Lung (tissue), 12 donors: ENCODE data around the gene NOX5. TPM values are rescaled to one million over a fixed set of nuclear protein-coding genes. Genes with fewer than 3 reads are reported as not detected.

ENCODE experiments used
- ATAC-seq: fragments of 200-7000 bp; cut with Tn5 transposase; one replicate; pipeline ENCODE4 v1.9.1; 2020; ENCODE audit warnings: moderate number of reproducible peaks; ENCODE audit not compliant: insufficient read depth, low FRiP score
- DNase-seq, 3 donors: peaks; one replicate each; pipeline ENCODE4 v3.0.0-alpha.2; 2013 to 2017
- H3K27ac ChIP-seq, 2 donors: one replicate each; pipeline ENCODE4 v1.5.1; 2013; ENCODE audit warnings: mild to moderate bottlenecking in 2 of 2, moderate library complexity in 2 of 2, control low read depth in 1 of 2, inconsistent platforms in 1 of 2, low read depth in 1 of 2, low read length in 1 of 2
- H3K27me3 ChIP-seq, 3 donors: one replicate each; pipeline ENCODE4 v1.5.1; 2013; ENCODE audit warnings: low read length in 2 of 3; ENCODE audit not compliant: control insufficient read depth in 3 of 3, insufficient read depth in 3 of 3
- H3K36me3 ChIP-seq, 4 donors: one replicate each; pipeline ENCODE4 v1.5.1; 2013; ENCODE audit warnings: low read length in 4 of 4, mild to moderate bottlenecking in 1 of 4, moderate library complexity in 1 of 4; ENCODE audit not compliant: control insufficient read depth in 4 of 4, insufficient read depth in 4 of 4
- H3K4me1 ChIP-seq, 5 donors: one replicate each; pipeline ENCODE4 v1.5.1; 2013; ENCODE audit warnings: low read length in 5 of 5, mild to moderate bottlenecking in 2 of 5, moderate library complexity in 1 of 5; ENCODE audit not compliant: control insufficient read depth in 5 of 5, insufficient read depth in 5 of 5
- H3K4me3 ChIP-seq: one replicate; pipeline ENCODE4 v1.5.1; 2013; ENCODE audit warnings: mild to moderate bottlenecking, control low read depth, moderate library complexity
- H3K9ac ChIP-seq, 2 donors: one replicate each; pipeline ENCODE4 v1.5.1; 2013; ENCODE audit warnings: low read length in 2 of 2, control low read depth in 1 of 2; ENCODE audit not compliant: insufficient read depth in 1 of 2
- H3K9me3 ChIP-seq, 4 donors: one replicate each; pipeline ENCODE4 v1.5.1; 2013; ENCODE audit warnings: low read length in 3 of 4, mild to moderate bottlenecking in 1 of 4, moderate library complexity in 1 of 4; ENCODE audit not compliant: control insufficient read depth in 4 of 4, insufficient read depth in 3 of 4
- WGBS, 2 donors: extraction: QIAGEN DNeasy Blood & Tissue Kit; methylation state at CpG; one replicate each; pipeline ENCODE4 v1.1.7; 2013; 5-methylcytosine and 5-hydroxymethylcytosine counted together
- polyA plus RNA-seq, 2 donors: library from polyadenylated mRNA; stranded (reverse); fragments of 200-250 nt; gene quantifications; one replicate each; pipeline ENCODE4 v1.2.1, GENCODE V29; 2013
- total RNA-seq, 2 donors: library from RNA; depleted of rRNA in 1 of 2; stranded (reverse); fragments of >200 nt in 1 of 2; gene quantifications; one replicate each; pipeline ENCODE4 v1.2.1, GENCODE V29; 2014 to 2021
- TF ChIP-seq, protein P1 (sequence below): IDR thresholded peaks from 2 replicates; pipeline ENCODE4 v1.5.1; 2012; ENCODE audit warnings: mild to moderate bottlenecking; ENCODE audit errors: control extremely low read depth, extremely low read depth
- donor health status: control.
- donor health status: control.
- donor health status: Bipolar disorder and iron deficiency.
- donor health status: healthy.
- donor health status: DM: yes; HTN: yes; CAD: no.

NOX5 gene
- total and polyA plus RNA-seq, 4 donors, result 0.03 to 0.77 (median 0.09) TPM

- Histone ChIP-seq H3K9ac (no peak overlapping the region), H3K36me3 (no peaks in the 10 kb centered on the region), H3K4me1 (peaks cover 0 to 1% (median 0%) of the 10 kb centered on the region in 5 donors), H3K27me3 (peaks cover 0 to 3% (median 0%) of the 10 kb centered on the region in 3 donors), H3K27ac (no peak overlapping the region), H3K9me3 (no peaks in the 10 kb centered on the region), H3K4me3 (no peak overlapping the region)
- TF ChIP-seq, protein P1, sequence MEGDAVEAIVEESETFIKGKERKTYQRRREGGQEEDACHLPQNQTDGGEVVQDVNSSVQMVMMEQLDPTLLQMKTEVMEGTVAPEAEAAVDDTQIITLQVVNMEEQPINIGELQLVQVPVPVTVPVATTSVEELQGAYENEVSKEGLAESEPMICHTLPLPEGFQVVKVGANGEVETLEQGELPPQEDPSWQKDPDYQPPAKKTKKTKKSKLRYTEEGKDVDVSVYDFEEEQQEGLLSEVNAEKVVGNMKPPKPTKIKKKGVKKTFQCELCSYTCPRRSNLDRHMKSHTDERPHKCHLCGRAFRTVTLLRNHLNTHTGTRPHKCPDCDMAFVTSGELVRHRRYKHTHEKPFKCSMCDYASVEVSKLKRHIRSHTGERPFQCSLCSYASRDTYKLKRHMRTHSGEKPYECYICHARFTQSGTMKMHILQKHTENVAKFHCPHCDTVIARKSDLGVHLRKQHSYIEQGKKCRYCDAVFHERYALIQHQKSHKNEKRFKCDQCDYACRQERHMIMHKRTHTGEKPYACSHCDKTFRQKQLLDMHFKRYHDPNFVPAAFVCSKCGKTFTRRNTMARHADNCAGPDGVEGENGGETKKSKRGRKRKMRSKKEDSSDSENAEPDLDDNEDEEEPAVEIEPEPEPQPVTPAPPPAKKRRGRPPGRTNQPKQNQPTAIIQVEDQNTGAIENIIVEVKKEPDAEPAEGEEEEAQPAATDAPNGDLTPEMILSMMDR, result no peak
- DNase-seq, result no peak
- ATAC-seq, result no peak
- WGBS, 2 donors, result 73 to 80% methylated on average over 7 of the region's 7 CpGs
Observed at GRCh38 chr15:69092159-69092558, 77.7 kb downstream of the NOX5 start.

- Histone ChIP-seq H3K4me3 (no peak overlapping the region), H3K27me3 (peaks cover 0 to 3% (median 0%) of the 10 kb centered on the region in 3 donors), H3K27ac (no peak overlapping the region), H3K9ac (no peak overlapping the region), H3K9me3 (no peaks in the 10 kb centered on the region), H3K4me1 (peaks cover 0 to 1% (median 0%) of the 10 kb centered on the region in 5 donors), H3K36me3 (no peaks in the 10 kb centered on the region)
- DNase-seq (peak in 1 of 3 donors; percentile 44), ATAC-seq (no peak)
- TF ChIP-seq, protein P1, result no peak
- 49 to 51% methylated on average over 4 of the region's 4 CpGs for WGBS, 2 donors
Observed at GRCh38 chr15:69093127-69093526, 78.6 kb downstream of the NOX5 start.

DNA sequence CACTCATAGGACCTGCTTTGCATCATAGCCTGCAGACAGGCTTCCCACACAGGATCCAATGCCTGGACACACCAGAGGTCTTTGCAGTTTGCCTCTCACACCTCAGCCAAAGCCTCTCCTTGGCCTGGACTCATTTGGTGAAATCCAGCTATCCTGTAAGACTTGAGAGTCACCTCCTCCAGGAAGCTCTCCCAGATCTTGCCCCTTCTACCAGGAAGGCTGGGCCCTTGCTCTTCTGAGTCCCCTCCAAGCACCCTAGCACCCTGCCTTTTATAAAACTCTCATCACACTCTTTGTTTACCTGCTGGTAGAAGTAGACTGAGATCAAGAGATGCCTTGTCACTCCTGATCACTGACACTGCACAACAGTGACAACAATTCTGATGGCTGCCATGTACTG is 79.1 kb downstream of the NOX5 start:
- Histone ChIP-seq H3K4me3 (no peak overlapping the region), H3K9me3 (no peaks in the 10 kb centered on the region), H3K27ac (no peak overlapping the region), H3K27me3 (peaks cover 0 to 3% (median 0%) of the 10 kb centered on the region in 3 donors), H3K4me1 (peaks cover 0 to 1% (median 0%) of the 10 kb centered on the region in 5 donors), H3K9ac (no peak overlapping the region), H3K36me3 (no peaks in the 10 kb centered on the region)
- ATAC-seq, result no peak
- DNase-seq, result no peak
- TF ChIP-seq, protein P1, result no peak

DNA sequence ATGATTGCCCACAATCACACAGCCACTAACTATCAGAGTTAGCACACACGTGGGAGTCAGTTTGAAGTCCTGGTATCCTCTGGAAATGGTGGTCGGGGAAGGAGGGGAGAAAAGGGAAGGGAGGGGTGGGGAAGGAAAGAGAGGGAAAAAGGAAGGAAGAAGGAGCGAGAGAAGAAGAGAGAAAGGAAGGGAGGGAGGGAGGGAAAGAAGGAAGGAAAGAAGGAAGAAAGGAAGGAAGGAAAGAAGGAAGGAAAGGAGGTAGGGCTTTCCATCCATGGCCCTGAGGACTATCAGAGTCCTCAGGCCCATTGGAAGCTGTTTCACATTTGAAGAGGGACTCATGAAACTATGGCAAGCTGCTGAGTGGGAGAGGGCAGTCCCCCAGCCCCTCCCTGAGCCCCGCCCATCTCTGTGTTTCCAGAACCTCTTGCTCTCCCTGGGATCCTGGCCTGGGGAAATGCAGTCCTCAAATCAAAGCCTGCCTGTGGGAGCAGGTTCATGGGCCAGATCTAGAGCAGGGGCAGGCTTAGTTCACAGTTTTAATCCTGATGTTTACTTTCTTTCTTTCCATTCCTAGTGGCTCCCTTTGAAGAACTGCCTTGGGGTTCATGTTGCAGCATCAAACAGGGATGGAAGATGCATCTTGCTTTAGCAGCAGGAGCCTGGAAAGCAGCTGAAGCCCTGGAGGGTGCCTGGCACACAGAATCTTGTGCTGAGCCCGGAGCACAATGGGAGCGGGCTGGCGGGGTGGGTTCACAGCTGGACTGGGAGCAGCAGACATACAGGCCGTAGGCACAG is 79.8 kb downstream of the NOX5 start:
- Histone ChIP-seq H3K4me1 (peaks cover 0 to 1% (median 0%) of the 10 kb centered on the region in 5 donors), H3K36me3 (no peaks in the 10 kb centered on the region), H3K4me3 (no peak overlapping the region), H3K27ac (no peak overlapping the region), H3K9ac (no peak overlapping the region), H3K9me3 (no peaks in the 10 kb centered on the region), H3K27me3 (no peaks in the 10 kb centered on the region)
- TF ChIP-seq, protein P1, result no peak
- WGBS, 2 donors, result 75 to 82% methylated on average over 8 of the region's 8 CpGs
- ATAC-seq (no peak), DNase-seq (no peak)
